Activated CD4-positive, alpha-beta T cell treated with anti-CD3 and anti-CD28 coated beads, Interleukin-10, Interleukin-2, amounts not matched to agents 100 ng/mL and 50 ng/mL, durations not matched to agents 16 hours and 8 hours (primary cell): ENCODE data around the gene IRGM.
A peak's percentile ranks its signal among the peaks of the same experiment; 100 is the strongest.
"Not testable (repeated sequence)": the region's sequence is repeated elsewhere in the genome, so short reads cannot be mapped to it uniquely, and the experiment has no call there.

Experiments
- DNase-seq: peaks from one replicate; pipeline ENCODE4 v3.0.0-alpha.2; 2020

IRGM gene

DNA sequence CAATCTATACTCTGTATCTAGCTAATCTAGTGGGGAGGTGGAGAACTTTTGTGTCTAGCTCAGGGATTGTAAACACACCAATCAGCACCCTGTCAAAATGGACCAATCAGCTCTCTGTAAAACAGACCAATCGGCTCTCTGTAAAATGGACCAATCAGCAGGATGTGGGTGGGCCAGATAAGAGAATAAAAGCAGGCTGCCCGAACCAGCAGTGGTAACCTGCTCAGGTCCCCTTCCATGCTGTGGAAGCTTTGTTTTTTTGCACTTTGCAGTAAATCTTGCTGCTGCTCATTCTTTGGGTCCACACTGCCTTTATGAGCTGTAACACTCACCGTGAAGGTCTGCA is at the start of gene IRGM:
TSS of gene IRGM (plus strand) at position 214 of the 346 bp plus-strand sequence. CDS start 1,603 bp downstream, outside the sequence.
- not testable (repeated sequence) for DNase-seq

DNA sequence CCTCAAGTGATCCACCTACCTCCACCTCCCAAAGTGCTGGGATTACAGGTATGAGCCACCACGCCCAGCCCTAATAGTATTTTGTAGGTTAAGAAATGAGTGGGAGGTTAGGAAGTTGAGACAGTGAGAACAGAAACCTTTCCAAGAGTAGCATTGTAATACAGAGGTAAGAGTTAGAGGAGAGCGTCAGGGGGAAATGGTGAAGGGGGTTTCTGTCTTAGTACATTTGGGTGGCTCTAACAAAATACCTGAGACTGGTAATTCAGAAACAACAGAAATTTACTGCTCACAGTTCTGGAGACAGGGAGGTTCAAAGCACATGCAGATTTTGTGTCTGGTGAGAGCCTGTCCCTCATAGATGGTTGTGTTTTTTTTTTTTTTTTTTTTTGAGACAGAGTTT is 48.9 kb upstream of the IRGM start:
- no peak for DNase-seq

DNA sequence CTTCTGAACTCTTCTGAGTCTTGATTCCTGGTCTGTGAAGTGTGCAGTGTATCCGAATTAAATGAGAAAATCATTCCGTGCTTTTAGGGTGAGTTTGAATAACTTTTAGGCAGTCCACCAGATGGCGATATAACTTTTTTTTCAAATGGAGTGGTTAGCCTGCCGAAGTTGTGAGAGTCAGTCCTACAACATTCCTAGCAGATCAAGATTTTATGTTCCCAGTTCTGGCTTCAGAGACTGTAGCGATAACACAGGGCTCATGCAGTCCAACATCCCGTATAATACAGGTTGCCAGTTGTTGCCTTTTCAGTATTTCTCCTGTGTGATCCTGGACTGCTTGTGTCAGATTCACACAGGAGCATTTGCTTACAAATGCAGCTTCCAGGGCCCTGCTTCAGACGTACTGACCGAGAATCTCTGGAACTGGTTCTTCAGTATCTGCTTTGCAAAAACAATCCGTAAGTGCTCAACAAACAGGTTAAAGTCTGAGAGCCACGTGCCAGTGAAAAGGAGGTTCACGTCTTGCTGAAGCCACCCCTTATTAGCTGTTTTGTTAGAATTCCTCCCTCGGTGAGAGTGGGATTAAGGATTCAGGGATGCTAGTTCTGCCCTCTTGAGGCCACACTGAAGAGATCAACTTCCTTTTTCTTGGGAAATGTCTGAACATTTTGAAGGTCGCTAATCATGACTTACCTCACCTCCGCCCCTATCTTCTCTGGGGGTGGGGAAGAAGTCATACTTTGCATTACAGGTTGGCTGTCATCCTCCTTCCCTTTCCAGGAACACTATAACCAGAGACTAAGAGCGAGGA is 45.0 kb upstream of the IRGM start:
- DNase-seq = peak; percentile 36

DNA sequence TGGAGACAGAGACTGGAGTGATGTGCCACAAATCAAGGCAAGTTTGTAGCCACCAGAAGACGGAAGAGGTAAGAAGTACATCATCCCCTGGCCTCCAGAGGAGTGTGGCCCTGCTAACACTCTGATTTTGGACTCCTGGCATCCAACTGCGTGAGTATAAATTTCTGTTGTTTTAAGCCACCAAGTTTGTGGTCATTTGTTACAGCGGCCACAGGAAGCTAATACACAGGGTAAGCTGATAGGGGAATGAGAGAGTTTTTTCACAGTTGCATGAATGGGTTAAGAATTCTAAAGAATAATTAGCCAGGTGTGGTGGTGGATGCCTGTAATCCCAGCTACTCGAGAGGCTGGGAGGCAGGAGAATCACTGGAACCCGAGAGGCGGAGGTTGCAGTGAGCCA is 41.9 kb upstream of the IRGM start:
- DNase-seq = no peak

DNA sequence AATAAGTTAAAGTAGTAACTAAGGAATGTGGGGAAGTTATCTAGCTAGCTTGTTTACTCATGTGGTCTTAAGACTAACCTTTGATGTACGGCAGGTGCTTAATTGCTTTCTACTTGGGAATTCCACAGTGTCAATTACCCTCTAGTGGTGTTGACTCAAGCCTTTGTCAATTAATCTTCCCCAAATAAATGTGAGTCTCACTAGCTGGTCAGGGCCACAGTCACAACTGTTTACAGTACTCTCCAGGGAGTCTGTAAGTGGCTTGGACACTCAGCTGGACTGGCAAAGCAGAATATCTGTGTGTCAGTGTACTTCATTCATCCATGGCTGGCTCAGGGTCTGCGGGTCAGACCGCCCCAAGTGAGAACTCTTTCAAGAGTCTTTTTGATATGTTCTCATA is 37.0 kb upstream of the IRGM start:
- DNase-seq = no peak

DNA sequence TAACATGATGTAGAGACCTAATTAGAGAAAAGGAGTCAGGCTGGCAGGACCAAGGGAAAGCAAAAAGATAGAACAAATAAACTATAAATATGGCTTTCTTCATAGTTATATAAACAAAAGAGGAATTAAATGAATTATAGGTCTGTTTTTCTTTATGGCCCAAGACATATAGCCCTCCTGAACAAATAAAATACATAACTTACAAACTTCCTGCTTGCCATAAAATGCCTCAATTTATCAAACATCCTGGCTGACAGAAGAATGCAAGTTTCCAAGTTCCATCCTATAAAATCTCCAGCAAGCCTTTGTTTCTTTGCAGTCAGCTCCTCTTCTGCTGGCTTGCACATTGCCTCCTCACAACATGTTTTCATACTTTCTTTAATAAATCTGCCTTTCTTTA is 31.3 kb upstream of the IRGM start:
- no peak for DNase-seq

- DNase-seq = no peak
These were observed 29.4 kb upstream of the IRGM start for GRCh38 chr5:150816946-150817345.

GRCh38 chr5:150829744-150830143 is 16.6 kb upstream of the IRGM start:
- no peak for DNase-seq

GRCh38 chr5:150831821-150832220 is 14.5 kb upstream of the IRGM start:
- DNase-seq = not testable (repeated sequence)

GRCh38 chr5:150836064-150836463 is 10.3 kb upstream of the IRGM start:
- DNase-seq = no peak

DNA sequence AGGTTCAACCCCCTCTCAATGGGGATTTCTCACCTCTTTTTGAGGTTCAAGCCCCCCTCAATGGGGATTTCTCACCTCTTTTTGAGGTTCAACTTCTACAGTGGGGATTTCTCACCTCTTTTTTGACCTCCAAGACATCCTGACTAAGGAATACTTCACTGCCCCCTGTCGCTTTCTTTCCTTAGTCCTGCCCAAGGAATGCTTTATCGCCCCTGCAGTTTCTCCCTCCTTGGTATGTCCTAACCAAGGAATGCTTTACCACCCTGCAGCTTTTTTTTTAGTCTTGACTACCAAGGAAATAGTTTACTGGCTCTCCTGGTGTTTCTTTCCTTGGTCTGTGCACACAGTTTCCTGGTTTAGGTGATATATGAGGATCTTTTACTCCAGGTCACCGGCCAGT is 9.6 kb upstream of the IRGM start:
- DNase-seq = no peak

- not testable (repeated sequence) for DNase-seq
These were observed 999 bp upstream of the IRGM start for GRCh38 chr5:150845185-150845859.

DNA sequence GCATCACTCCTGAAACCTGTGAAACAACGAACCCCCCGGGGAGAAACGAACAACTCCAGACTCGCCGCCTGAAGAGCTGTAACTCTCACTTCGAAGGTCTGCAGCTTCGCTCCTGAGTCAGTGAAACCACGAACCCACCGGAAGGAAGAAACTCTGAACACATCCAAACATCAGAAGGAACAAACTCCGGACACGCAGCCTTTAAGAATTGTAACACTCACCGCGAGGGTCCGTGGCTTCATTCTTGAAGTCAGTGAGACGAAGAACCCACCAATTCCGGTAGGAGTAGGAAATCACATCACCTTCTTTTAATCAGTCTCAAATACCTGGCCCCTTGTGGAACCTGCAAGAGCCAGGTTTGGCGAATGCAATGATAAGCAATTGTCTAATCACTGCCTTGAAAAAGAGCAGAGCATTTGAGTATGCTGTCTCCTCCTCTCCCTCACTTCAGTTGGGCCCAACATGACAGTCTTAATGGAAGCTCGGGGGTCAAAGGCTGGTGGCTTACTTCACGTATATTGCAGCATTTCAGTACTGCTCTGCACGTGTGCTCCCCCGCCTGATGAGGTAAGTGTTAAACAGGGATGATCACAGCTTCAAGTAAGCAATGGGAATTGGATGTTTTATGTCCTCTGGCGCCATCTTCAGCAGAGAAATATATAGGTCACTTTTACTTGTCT is 473 bp downstream of the IRGM start:
- peak; percentile 85 for DNase-seq

GRCh38 chr5:150847334-150847695 is 994 bp downstream of the IRGM start:
- DNase-seq = no peak

DNA sequence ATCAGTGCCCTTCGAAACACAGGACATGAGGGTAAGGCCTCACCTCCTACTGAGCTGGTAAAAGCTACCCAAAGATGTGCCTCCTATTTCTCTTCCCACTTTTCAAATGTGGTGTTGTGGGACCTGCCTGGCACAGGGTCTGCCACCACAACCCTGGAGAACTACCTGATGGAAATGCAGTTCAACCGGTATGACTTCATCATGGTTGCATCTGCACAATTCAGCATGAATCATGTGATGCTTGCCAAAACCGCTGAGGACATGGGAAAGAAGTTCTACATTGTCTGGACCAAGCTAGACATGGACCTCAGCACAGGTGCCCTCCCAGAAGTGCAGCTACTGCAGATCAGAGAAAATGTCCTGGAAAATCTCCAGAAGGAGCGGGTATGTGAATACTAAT is 1.9 kb downstream of the IRGM start:
- no peak for DNase-seq

DNA sequence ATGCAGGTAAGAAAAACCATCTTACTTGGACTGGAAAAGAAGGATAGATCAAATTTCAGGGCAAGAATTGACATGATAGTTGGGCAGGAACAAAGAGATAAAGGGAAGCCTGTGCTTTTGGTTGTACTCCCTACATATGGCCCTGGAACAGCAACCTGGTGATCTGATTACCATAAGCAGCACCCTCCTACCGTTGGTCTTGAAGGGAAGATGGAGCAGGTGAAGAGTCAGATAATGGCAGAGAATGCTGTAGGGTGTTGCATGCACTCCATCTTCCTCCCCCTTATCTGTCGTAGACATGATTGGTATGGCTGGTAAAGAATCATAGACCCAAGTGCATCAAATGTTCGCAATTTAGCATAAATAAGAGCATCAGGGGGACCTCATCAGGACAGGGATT is 4.7 kb downstream of the IRGM start:
- DNase-seq = no peak

DNA sequence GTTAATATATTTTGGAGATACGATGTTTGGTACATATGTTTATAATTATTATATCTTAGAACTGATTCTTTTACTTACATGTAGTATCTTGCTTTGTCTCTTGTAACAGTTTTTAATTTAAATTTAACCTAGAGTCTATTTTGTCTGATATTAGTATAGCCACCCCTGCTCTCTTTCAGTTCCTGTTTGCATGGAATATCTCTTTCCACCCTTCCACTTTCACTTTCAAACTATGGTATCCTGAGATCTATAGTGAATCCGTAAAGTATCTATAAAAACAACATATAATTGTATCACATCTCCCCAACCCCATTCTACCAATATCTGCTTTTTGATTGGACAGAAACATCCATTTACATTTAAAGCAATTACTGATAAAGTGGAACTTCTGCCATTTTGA is 7.2 kb downstream of the IRGM start:
- DNase-seq = no peak

GRCh38 chr5:150856700-150857099 is 10.4 kb downstream of the IRGM start:
- DNase-seq = not testable (repeated sequence)

- DNase-seq = no peak
These were observed 14.0 kb downstream of the IRGM start for GRCh38 chr5:150860246-150860821.

DNA sequence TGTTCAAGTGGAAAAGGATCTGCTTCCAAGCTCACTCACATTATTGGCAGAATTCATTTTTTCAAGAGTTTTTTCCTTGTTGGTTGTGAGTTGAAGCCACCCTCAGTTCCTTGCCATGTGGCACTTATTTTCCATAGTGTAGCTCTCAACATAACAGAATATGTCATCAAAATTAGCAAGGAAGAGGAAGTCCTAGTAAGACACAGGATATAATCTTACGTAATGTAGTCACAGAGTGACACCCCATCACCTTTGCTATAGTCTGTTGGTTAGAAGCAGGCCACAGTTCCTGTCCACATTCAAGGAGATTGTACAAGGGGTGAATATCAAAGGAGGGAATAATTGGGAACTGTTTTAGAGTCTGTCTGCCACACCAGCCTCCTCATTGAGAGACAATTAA is 15.7 kb downstream of the IRGM start:
- DNase-seq = no peak

DNA sequence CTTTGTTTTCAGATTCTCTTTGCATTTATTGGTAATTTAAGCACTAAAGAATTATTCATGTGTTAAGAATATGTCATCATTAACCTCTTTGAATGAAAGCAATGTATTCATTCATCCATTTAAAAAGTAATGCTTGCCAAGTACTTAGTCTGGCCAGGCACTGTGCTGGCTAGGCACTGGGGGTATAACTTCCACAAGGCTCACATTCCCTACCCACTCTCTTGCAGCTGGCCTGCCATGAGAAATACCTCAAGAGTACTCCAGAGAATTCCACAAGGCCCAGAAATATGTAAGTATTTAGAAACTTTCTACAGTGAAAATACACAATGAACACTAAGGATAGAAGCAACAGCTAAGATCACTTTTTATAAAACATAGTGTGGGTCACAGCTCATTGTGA is 33.0 kb downstream of the IRGM start:
- no peak for DNase-seq

DNA sequence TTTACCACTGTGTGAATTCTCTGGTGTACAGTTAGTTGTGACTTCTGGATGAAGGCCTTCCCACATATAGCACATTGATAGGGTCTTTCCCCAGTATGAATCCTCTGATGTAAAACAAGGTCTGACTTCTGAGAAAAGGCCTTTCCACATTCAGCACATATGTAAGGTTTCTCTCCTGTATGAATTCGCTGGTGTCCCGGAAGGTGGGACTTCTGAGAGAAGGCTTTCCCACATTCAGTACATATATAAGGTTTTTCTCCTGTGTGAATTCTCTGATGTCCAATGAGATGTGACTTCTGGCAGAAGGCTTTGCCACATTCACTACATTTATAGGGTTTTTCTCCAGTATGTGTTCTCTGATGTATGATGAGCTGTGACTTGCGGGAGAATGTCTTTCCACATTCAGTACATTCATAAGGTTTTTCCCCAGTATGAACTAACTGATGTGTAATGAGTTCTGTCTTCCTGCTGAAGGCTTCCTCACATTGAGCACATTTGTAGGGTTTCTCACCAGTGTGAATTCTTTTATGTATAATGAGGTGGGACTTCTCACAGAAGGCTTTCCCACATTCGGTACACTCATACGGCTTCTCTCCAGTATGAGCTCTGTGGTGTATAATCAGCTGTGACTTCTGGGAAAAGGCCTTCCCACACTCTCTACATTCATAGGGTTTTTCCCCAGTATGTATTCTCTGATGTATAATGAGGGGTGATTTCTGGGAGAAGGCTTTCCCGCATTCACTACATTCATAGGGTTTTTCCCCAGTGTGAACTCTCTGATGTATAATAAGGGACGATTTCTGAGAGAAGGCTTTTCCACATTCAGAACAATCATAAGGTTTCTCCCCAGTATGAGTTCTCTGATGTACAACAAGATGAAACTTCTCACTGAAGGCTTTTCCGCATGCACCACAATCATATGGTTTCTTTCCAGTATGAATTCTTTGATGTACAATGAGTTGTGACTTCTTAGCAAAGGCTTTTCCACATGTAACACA is 49.4 kb downstream of the IRGM start:
- DNase-seq = no peak
